HCT116 (cell line): ENCODE results near the gene DPH1.

Experiments used
- CBX3 ChIP-seq: IDR thresholded peaks from 2 replicates; pipeline ENCODE4 v1.6.1; 2012; ENCODE audit warnings: low read depth
- CEBPB ChIP-seq: IDR thresholded peaks from 2 replicates; pipeline ENCODE4 v1.6.1; 2012; ENCODE audit warnings: low read depth
- JUND ChIP-seq: IDR thresholded peaks from 2 replicates; pipeline ENCODE4 v1.6.1; 2012
- POLR2A ChIP-seq: IDR thresholded peaks from 2 replicates; pipeline ENCODE4 v1.7.0; 2011; ENCODE audit warnings: borderline replicate concordance; ENCODE audit not compliant: insufficient read depth, insufficient read length; ENCODE audit errors: extremely low read depth
- TF ChIP-seq, protein P1 (sequence below), 3 experiments: fragments of 200-600 bp in 1 of 3; sonication (generic) in 1 of 3; IDR thresholded peaks in 2 of 3; conservative IDR thresholded peaks in 1 of 3; 2 replicates each; pipeline ENCODE4 v1.5.1; 2012 to 2017; ENCODE audit warnings: low read depth in 2 of 3, low read length in 2 of 3, antibody characterized with exemption in 1 of 3, borderline replicate concordance in 1 of 3, control low read depth in 1 of 3, mild to moderate bottlenecking in 1 of 3, mixed read lengths in 1 of 3, mixed run types in 1 of 3, moderate library complexity in 1 of 3; ENCODE audit not compliant: insufficient read depth in 1 of 3

DNA sequence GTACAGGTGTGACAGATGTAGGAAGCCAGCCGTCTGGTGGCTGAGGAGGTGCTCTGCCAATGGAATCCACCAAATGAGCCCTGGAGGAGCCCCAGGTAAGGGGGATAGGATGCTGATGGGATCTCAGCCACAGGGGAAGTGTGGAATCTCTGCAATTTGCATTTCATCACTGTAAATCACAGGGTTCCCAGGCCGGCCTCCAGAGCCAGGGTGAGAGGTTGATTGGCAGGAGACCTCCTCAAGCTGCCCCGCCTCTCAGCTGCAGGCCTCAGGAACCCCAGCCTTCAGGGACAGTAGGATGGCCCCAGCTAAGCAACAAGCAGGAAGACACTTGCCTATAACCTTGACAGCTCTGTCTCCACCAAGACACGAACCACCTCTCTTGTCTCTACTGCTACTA lies 44.3 kb upstream of the DPH1 start:
- no peak for TF ChIP-seq JUND
- TF ChIP-seq, protein P1, sequence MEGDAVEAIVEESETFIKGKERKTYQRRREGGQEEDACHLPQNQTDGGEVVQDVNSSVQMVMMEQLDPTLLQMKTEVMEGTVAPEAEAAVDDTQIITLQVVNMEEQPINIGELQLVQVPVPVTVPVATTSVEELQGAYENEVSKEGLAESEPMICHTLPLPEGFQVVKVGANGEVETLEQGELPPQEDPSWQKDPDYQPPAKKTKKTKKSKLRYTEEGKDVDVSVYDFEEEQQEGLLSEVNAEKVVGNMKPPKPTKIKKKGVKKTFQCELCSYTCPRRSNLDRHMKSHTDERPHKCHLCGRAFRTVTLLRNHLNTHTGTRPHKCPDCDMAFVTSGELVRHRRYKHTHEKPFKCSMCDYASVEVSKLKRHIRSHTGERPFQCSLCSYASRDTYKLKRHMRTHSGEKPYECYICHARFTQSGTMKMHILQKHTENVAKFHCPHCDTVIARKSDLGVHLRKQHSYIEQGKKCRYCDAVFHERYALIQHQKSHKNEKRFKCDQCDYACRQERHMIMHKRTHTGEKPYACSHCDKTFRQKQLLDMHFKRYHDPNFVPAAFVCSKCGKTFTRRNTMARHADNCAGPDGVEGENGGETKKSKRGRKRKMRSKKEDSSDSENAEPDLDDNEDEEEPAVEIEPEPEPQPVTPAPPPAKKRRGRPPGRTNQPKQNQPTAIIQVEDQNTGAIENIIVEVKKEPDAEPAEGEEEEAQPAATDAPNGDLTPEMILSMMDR (IDR thresholded peaks at IDR 0.05 in 2 of 3, conservative IDR thresholded peaks at IDR 0.05 in 1 of 3; ENCODE audit: borderline replicate concordance in 1 of 3, insufficient read depth in 1 of 3, low read depth in 2 of 3, low read length in 2 of 3), result no peak
- no peak for TF ChIP-seq POLR2A
- TF ChIP-seq CBX3, result no peak
- no peak for TF ChIP-seq CEBPB
